Heart right ventricle (tissue), 16 donors: ENCODE data around the gene EFCAB6. TPM values are rescaled to one million over a fixed set of nuclear protein-coding genes. Genes with fewer than 3 reads are reported as not detected.

Experiments used
- ATAC-seq, 8 donors: fragments of 200-7000 bp; cut with Tn5 transposase; one replicate each; pipeline ENCODE4 v1.9.1; 2020; ENCODE audit warnings: mild to moderate bottlenecking in 8 of 8, moderate library complexity in 8 of 8, moderate number of reproducible peaks in 1 of 8
- DNase-seq, 2 donors: peaks; one replicate each; pipeline ENCODE4 v3.0.0-alpha.2; 2020
- H3K27ac ChIP-seq, 10 donors: fragments of 200-600 bp; sonication (generic) in 2 of 10; one replicate each; pipeline versions ENCODE4 v1.5.0 to v1.8.0; 2020 to 2022; ENCODE audit warnings: mild to moderate bottlenecking in 3 of 10
- H3K27me3 ChIP-seq, 7 donors: fragments of 200-600 bp; one replicate each; pipeline ENCODE4 v1.8.0; 2021 to 2022; ENCODE audit warnings: mild to moderate bottlenecking in 2 of 7
- H3K36me3 ChIP-seq, 9 donors: fragments of 200-600 bp; sonication (generic) in 1 of 9; one replicate each; pipeline versions ENCODE4 v1.5.0 to v1.8.0; 2020 to 2022; ENCODE audit warnings: mild to moderate bottlenecking in 2 of 9
- H3K4me1 ChIP-seq, 9 donors: fragments of 200-600 bp; sonication (generic) in 1 of 9; one replicate each; pipeline versions ENCODE4 v1.5.0 to v1.8.0; 2020 to 2022; ENCODE audit warnings: mild to moderate bottlenecking in 4 of 9
- H3K4me3 ChIP-seq, 10 donors: fragments of 200-600 bp; sonication (generic) in 2 of 10; one replicate each; pipeline versions ENCODE4 v1.5.0 to v1.8.0; 2020 to 2022; ENCODE audit warnings: mild to moderate bottlenecking in 7 of 10, moderate library complexity in 2 of 10
- H3K9me3 ChIP-seq, 11 donors: fragments of 200-600 bp in 10 of 11; sonication (generic) in 2 of 11; one replicate each; pipeline versions ENCODE4 v1.5.0 to v1.8.0; 2013 to 2022; ENCODE audit warnings: mild to moderate bottlenecking in 2 of 11, control low read depth in 1 of 11, moderate library complexity in 1 of 11
- CTCF ChIP-seq, 9 donors: fragments of 200-600 bp; sonication (generic) in 2 of 9; IDR thresholded peaks; one replicate each; pipeline versions ENCODE4 v1.5.0 to v1.8.0; 2021 to 2022; ENCODE audit warnings: antibody characterized with exemption in 9 of 9, mild to moderate bottlenecking in 5 of 9, moderate library complexity in 1 of 9
- WGBS, 2 donors: extraction: QIAGEN DNeasy Blood & Tissue Kit; methylation state at CpG; one replicate each; pipeline ENCODE4 v1.1.7; 2013; ENCODE audit warnings: inconsistent platforms in 1 of 2; 5-methylcytosine and 5-hydroxymethylcytosine counted together
- intact Hi-C, 10 donors: fragments of 100-400 bp; cut with DNase I; formaldehyde crosslinking; loops; one replicate each; pipeline versions ENCODE4 v1.11.1 to v1.14.2; 2022
- polyA plus RNA-seq, 2 donors: library from polyadenylated mRNA; stranded (reverse); fragments of 200-250 nt; gene quantifications; one replicate each; pipeline ENCODE4 v1.2.3, GENCODE V29; 2013
- total RNA-seq, 10 donors: library from RNA; stranded (reverse); fragmentation: NEBNext Ultra II Directional in 3 of 10; extraction: Animal tissue kit (Norgen Biotek cat#: 25700) in 3 of 10; gene quantifications; one replicate each; pipeline versions ENCODE4 v1.2.1 to v1.2.4, GENCODE V29; 2021 to 2023
- donor health status: Arrhythmogenic right ventricular cardiomyopathy.
- donor health status: ischemic (EF 13 %, LVEDD 7.1; RV severe dilation, severe dysfunction).
- donor health status: healthy with polysubstance abuse.
- donor health status: DM: no; HTN: yes; CAD: no.
- donor health status: DM: no; HTN: no; CAD: no.
- donor health status: ischemic (EF 25% LVEDD 6.9; RV normal size, moderate dysfunction).
- donor health status: ischemic (EF 25% LVEDD 5.7; RV mildly dilated, moderate dysfunction).
- donor health status: healthy.
- donor health status: DM: yes; HTN: yes; CAD: no.
- donor health status: Ischemic cardiomyopathy.
- donor health status: ischemic (EF 35%, LVEDD 5.7; RV mildly dilated, moderate dysfunction).
- donor health status: nonischemic (EF 11% LVEDD 7.7; RV severe dilation, severe dysfunction).
- donor health status: DM: yes; HTN: yes; CAD: no.
- donor health status: PGD.
- donor health status: ischemic (EF 29% LVEDD 5.4; RV normal size, mild dysfunction).
- donor health status: nonischemic (EF 23%, LVEDD 6.1; RV moderate dilation, normal function).

Gene EFCAB6
- total and polyA plus RNA-seq, 12 donors: 0.25 to 4.3 (median 1.8) TPM

GRCh38 chr22:43754176-43754575, 57.9 kb downstream of the EFCAB6 start:
- DNase-seq (no peak), ATAC-seq (no peak)
- 75 to 83% methylated on average over 5 of the region's 5 CpGs for WGBS, 2 donors
- no peaks in the 10 kb centered on the region for H3K4me1 ChIP-seq
- H3K9me3 ChIP-seq: peaks cover 0 to 3% (median 0%) of the 10 kb centered on the region in 11 donors
- H3K4me3 ChIP-seq: no peak overlapping the region
- no peak for TF ChIP-seq CTCF (IDR thresholded peaks at IDR 0.05)
- no peak overlapping the region for H3K27ac ChIP-seq
- H3K36me3 ChIP-seq: no peaks in the 10 kb centered on the region
- no peaks in the 10 kb centered on the region for H3K27me3 ChIP-seq
- intact Hi-C loops: no loop called here

- Histone ChIP-seq H3K27me3 (no peaks in the 10 kb centered on the region), H3K9me3 (peaks cover 0 to 3% (median 0%) of the 10 kb centered on the region in 11 donors), H3K36me3 (no peaks in the 10 kb centered on the region), H3K27ac (no peak overlapping the region), H3K4me1 (no peaks in the 10 kb centered on the region), H3K4me3 (no peak overlapping the region)
- intact Hi-C loops: no loop called here
- no peak for TF ChIP-seq CTCF (IDR thresholded peaks at IDR 0.05)
- ATAC-seq (no peak), DNase-seq (no peak)
- WGBS, 2 donors: 66 to 81% methylated on average over 2 of the region's 2 CpGs
These were observed 58.4 kb downstream of the EFCAB6 start for GRCh38 chr22:43753688-43754087.

GRCh38 chr22:43750751-43751150, 61.4 kb downstream of the EFCAB6 start:
- intact Hi-C loops: no loop called here
- Histone ChIP-seq H3K4me1 (no peaks in the 10 kb centered on the region), H3K27ac (no peak overlapping the region), H3K36me3 (no peaks in the 10 kb centered on the region), H3K9me3 (no peaks in the 10 kb centered on the region), H3K27me3 (no peaks in the 10 kb centered on the region), H3K4me3 (no peak overlapping the region)
- ATAC-seq: no peak
- no peak for TF ChIP-seq CTCF (IDR thresholded peaks at IDR 0.05)
- no peak for DNase-seq
- WGBS, 2 donors: 83 to 88% methylated on average over 3 of the region's 3 CpGs

- no peak for DNase-seq
- no peak for TF ChIP-seq CTCF (IDR thresholded peaks at IDR 0.05)
- intact Hi-C loops: no loop called here
These were observed 62.6 kb downstream of the EFCAB6 start for GRCh38 chr22:43749473-43749872.

More at GRCh38 chr22:43749473-43749872, 62.6 kb downstream of the EFCAB6 start:
- no peaks in the 10 kb centered on the region for H3K9me3 ChIP-seq
- H3K4me1 ChIP-seq: peaks cover 0 to 9% (median 0%) of the 10 kb centered on the region in 9 donors
- no peaks in the 10 kb centered on the region for H3K27me3 ChIP-seq
- no peak overlapping the region for H3K4me3 ChIP-seq
- no peak overlapping the region for H3K27ac ChIP-seq
- ATAC-seq: no peak
- 81 to 84% methylated on average over 15 of the region's 15 CpGs for WGBS, 2 donors
- H3K36me3 ChIP-seq: no peaks in the 10 kb centered on the region
